ENCODE data around the gene SZT2.

DNA sequence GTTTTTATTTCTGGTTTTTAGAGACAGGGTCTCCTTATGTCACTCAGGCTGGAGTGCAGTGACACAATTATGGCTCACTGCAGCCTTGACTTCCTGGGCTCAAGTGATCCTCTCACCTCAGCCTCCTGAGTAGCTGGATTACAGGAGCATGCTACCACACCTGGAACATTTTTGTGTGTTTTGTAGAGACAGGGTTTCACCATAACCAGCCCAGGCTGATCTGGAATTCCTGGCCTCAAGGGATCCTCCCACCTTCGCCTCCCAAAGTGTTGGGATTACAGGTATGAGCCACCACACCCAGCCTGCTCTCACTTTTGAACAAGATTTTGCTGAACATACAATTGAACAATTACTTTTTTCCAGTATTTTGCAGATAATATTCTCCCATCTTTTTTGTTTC is 88.0 kb downstream of the SZT2 start:
- TF ChIP-seq, protein P1, sequence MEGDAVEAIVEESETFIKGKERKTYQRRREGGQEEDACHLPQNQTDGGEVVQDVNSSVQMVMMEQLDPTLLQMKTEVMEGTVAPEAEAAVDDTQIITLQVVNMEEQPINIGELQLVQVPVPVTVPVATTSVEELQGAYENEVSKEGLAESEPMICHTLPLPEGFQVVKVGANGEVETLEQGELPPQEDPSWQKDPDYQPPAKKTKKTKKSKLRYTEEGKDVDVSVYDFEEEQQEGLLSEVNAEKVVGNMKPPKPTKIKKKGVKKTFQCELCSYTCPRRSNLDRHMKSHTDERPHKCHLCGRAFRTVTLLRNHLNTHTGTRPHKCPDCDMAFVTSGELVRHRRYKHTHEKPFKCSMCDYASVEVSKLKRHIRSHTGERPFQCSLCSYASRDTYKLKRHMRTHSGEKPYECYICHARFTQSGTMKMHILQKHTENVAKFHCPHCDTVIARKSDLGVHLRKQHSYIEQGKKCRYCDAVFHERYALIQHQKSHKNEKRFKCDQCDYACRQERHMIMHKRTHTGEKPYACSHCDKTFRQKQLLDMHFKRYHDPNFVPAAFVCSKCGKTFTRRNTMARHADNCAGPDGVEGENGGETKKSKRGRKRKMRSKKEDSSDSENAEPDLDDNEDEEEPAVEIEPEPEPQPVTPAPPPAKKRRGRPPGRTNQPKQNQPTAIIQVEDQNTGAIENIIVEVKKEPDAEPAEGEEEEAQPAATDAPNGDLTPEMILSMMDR (IDR thresholded peaks at IDR 0.05) = no peak
- TF ChIP-seq EP300 (IDR thresholded peaks at IDR 0.05) = no peak

All from tibial nerve (tissue), 4 donors.